DMS153 treated with DMSO at 0.1 percent for 48 hours (cell line): ENCODE data around the gene BMERB1.
A peak's percentile ranks its signal among the peaks of the same experiment; 100 is the strongest.
"Not testable (repeated sequence)": the region's sequence is repeated elsewhere in the genome, so short reads cannot be mapped to it uniquely, and the experiment has no call there.

ENCODE experiments used
- DNase-seq: peaks from one replicate; lab custom pipeline; 2025; ENCODE audit not compliant: unreplicated experiment; lab: John Stamatoyannopoulos, UW

BMERB1 gene

GRCh38 chr16:15548482-15548891 lies 114.1 kb downstream of the BMERB1 start:
- no peak for DNase-seq

GRCh38 chr16:15552507-15552906 lies 118.1 kb downstream of the BMERB1 start:
- DNase-seq = no peak

- no peak for DNase-seq
These were observed 119.1 kb downstream of the BMERB1 start for GRCh38 chr16:15553313-15554088.

- DNase-seq = no peak
These were observed 121.7 kb downstream of the BMERB1 start for GRCh38 chr16:15556130-15556529.

- DNase-seq = no peak
These were observed 122.9 kb downstream of the BMERB1 start for GRCh38 chr16:15557258-15557657.

GRCh38 chr16:15559176-15559575 lies 124.8 kb downstream of the BMERB1 start:
- DNase-seq = no peak

- no peak for DNase-seq
These were observed 130.4 kb downstream of the BMERB1 start for GRCh38 chr16:15564604-15565339.

- no peak for DNase-seq
These were observed 131.7 kb downstream of the BMERB1 start for GRCh38 chr16:15566095-15566494.

GRCh38 chr16:15567823-15568222 lies 133.4 kb downstream of the BMERB1 start:
- no peak for DNase-seq

- not testable (repeated sequence) for DNase-seq
These were observed 136.3 kb downstream of the BMERB1 start for GRCh38 chr16:15570666-15571065.

- DNase-seq = no peak
These were observed 137.2 kb downstream of the BMERB1 start for GRCh38 chr16:15571557-15571956.

GRCh38 chr16:15572329-15573001 lies 138.1 kb downstream of the BMERB1 start:
- DNase-seq = no peak

- DNase-seq = no peak
These were observed 139.0 kb downstream of the BMERB1 start for GRCh38 chr16:15573274-15573895.

GRCh38 chr16:15573896-15574613 lies 139.7 kb downstream of the BMERB1 start:
- DNase-seq = not testable (repeated sequence)

GRCh38 chr16:15574614-15574948 lies 140.2 kb downstream of the BMERB1 start:
- DNase-seq = no peak

- peak; percentile 25 for DNase-seq
These were observed 141.1 kb downstream of the BMERB1 start for GRCh38 chr16:15575293-15576049.

- peak; percentile 95 for DNase-seq
These were observed 142.9 kb downstream of the BMERB1 start for GRCh38 chr16:15576960-15577958.

GRCh38 chr16:15578824-15579223 lies 144.4 kb downstream of the BMERB1 start:
- DNase-seq = no peak
